ENCODE measurements around the gene CDPF1. TPM values are rescaled to one million over a fixed set of nuclear protein-coding genes. Genes with fewer than 3 reads are reported as not detected.

CDPF1 gene
- polyA plus RNA-seq, 2 donors, result 6.6 to 7.4 TPM

GRCh38 chr22:46241396-46242007 lies 8.6 kb downstream of the CDPF1 start:
- 63 to 68% methylated on average over 5 of the region's 5 CpGs for WGBS, 2 donors
- Histone ChIP-seq H3K27me3 (ENCODE audit: control insufficient read depth in 1 of 2, insufficient read depth in 2 of 2, low read length in 2 of 2) (no peaks in the 10 kb centered on the region), H3K27ac (ENCODE audit: low read depth in 2 of 2, low read length in 1 of 2) (no peak overlapping the region), H3K9me3 (ENCODE audit: control insufficient read depth in 2 of 2, insufficient read depth in 1 of 2, low read depth in 1 of 2, low read length in 1 of 2) (no peaks in the 10 kb centered on the region), H3K36me3 (ENCODE audit: control insufficient read depth in 2 of 2, insufficient read depth in 2 of 2, low read length in 1 of 2) (peaks cover 0 to 21% of the 10 kb centered on the region in 2 donors), H3K4me3 (ENCODE audit: low read depth in 1 of 2, low read length in 2 of 2) (no peak overlapping the region), H3K4me1 (ENCODE audit: control insufficient read depth in 2 of 2, insufficient read depth in 2 of 2, low read length in 1 of 2) (peaks cover 2 to 4% of the 10 kb centered on the region in 2 donors)

DNA sequence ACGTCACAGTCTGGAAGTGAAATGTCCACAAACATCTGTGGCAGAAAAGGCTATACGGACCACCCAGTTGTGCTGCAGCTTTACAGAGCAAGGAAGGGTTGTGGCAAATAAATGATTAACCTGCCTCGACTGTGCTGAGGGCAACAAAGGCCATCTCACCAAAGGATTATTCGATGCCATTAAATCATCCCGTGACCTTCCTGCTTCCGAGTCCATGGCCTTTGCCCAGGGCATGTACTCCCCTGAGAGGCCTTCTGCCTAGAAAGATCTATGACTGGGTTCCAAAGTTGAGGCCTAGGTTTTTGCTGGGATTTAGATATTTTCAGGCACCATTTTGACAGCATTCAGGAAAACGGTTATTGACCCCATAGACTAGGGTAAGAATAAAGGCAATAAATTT lies 9.2 kb downstream of the CDPF1 start:
- H3K36me3 ChIP-seq (ENCODE audit: control insufficient read depth in 2 of 2, insufficient read depth in 2 of 2, low read length in 1 of 2), result peaks cover 0 to 23% of the 10 kb centered on the region in 2 donors
- H3K27ac ChIP-seq (ENCODE audit: low read depth in 2 of 2, low read length in 1 of 2), result no peak overlapping the region
- H3K9me3 ChIP-seq (ENCODE audit: control insufficient read depth in 2 of 2, insufficient read depth in 1 of 2, low read depth in 1 of 2, low read length in 1 of 2), result no peaks in the 10 kb centered on the region
- peaks cover 2 to 4% of the 10 kb centered on the region in 2 donors for H3K4me1 ChIP-seq (ENCODE audit: control insufficient read depth in 2 of 2, insufficient read depth in 2 of 2, low read length in 1 of 2)
- H3K27me3 ChIP-seq (ENCODE audit: control insufficient read depth in 1 of 2, insufficient read depth in 2 of 2, low read length in 2 of 2), result no peaks in the 10 kb centered on the region
- 77 to 78% methylated on average over 7 of the region's 7 CpGs for WGBS, 2 donors
- no peak overlapping the region for H3K4me3 ChIP-seq (ENCODE audit: low read depth in 1 of 2, low read length in 2 of 2)

DNA sequence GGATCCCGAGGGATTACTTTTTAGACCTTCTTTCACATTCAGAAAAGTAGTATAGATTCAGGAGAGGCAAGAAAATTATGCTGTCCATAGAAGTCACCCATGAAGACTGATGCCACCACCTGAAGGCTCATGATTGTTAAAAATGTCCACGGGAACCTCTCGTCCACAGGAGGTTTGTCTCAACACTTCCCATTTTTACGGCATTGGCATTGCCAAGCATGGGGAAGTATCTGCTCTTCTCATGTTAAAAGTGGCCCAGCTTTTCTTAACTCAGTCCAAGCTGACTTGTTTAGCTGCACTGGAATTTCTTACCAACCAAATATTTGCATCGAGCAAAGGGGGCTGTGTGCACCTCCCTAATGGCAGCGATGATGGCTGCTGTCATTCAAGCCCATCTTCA lies 9.6 kb downstream of the CDPF1 start:
- Histone ChIP-seq H3K9me3 (ENCODE audit: control insufficient read depth in 2 of 2, insufficient read depth in 1 of 2, low read depth in 1 of 2, low read length in 1 of 2) (no peaks in the 10 kb centered on the region), H3K4me1 (ENCODE audit: control insufficient read depth in 2 of 2, insufficient read depth in 2 of 2, low read length in 1 of 2) (peaks cover 2% of the 10 kb centered on the region in 2 donors), H3K4me3 (ENCODE audit: low read depth in 1 of 2, low read length in 2 of 2) (no peak overlapping the region), H3K27me3 (ENCODE audit: control insufficient read depth in 1 of 2, insufficient read depth in 2 of 2, low read length in 2 of 2) (no peaks in the 10 kb centered on the region), H3K27ac (ENCODE audit: low read depth in 2 of 2, low read length in 1 of 2) (no peak overlapping the region), H3K36me3 (ENCODE audit: control insufficient read depth in 2 of 2, insufficient read depth in 2 of 2, low read length in 1 of 2) (peaks cover 0 to 23% of the 10 kb centered on the region in 2 donors)
- 88 to 92% methylated on average over 6 of the region's 6 CpGs for WGBS, 2 donors

DNA sequence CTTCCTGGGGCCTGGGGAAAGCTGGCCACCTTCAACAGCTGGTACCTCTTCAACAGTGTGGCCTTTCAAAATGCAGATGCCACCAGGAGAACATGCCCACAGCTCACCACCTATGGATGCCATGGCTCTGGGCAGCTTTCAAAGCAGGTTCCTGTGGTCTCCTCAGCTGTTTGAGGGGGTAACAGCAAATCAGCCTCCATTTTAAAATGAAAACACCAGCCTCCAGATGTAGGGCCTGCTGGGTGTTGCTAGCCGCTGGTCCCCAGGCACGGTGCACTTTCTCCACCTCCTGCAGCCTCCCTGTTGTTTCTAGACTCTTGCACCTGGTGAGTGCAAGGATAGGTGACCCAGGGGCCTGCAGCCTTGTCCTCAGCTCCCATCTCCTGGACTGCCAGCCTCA lies 10.0 kb downstream of the CDPF1 start:
- WGBS, 2 donors, result 72 to 95% methylated on average over 2 of the region's 2 CpGs
- Histone ChIP-seq H3K36me3 (ENCODE audit: control insufficient read depth in 2 of 2, insufficient read depth in 2 of 2, low read length in 1 of 2) (peaks cover 0 to 27% of the 10 kb centered on the region in 2 donors), H3K4me1 (ENCODE audit: control insufficient read depth in 2 of 2, insufficient read depth in 2 of 2, low read length in 1 of 2) (peaks cover 0 to under 1% of the 10 kb centered on the region in 2 donors), H3K9me3 (ENCODE audit: control insufficient read depth in 2 of 2, insufficient read depth in 1 of 2, low read depth in 1 of 2, low read length in 1 of 2) (no peaks in the 10 kb centered on the region), H3K27ac (ENCODE audit: low read depth in 2 of 2, low read length in 1 of 2) (no peak overlapping the region), H3K4me3 (ENCODE audit: low read depth in 1 of 2, low read length in 2 of 2) (no peak overlapping the region), H3K27me3 (ENCODE audit: control insufficient read depth in 1 of 2, insufficient read depth in 2 of 2, low read length in 2 of 2) (no peaks in the 10 kb centered on the region)

- Histone ChIP-seq H3K27ac (ENCODE audit: low read depth in 2 of 2, low read length in 1 of 2) (no peak overlapping the region), H3K9me3 (ENCODE audit: control insufficient read depth in 2 of 2, insufficient read depth in 1 of 2, low read depth in 1 of 2, low read length in 1 of 2) (no peaks in the 10 kb centered on the region), H3K4me3 (ENCODE audit: low read depth in 1 of 2, low read length in 2 of 2) (no peak overlapping the region), H3K36me3 (ENCODE audit: control insufficient read depth in 2 of 2, insufficient read depth in 2 of 2, low read length in 1 of 2) (peaks cover 0 to 22% of the 10 kb centered on the region in 2 donors), H3K4me1 (ENCODE audit: control insufficient read depth in 2 of 2, insufficient read depth in 2 of 2, low read length in 1 of 2) (no peaks in the 10 kb centered on the region), H3K27me3 (ENCODE audit: control insufficient read depth in 1 of 2, insufficient read depth in 2 of 2, low read length in 2 of 2) (no peaks in the 10 kb centered on the region)
- 76 to 86% methylated on average over 20 of the region's 20 CpGs for WGBS, 2 donors
Measured at GRCh38 chr22:46239261-46240048, 10.6 kb downstream of the CDPF1 start.

GRCh38 chr22:46238541-46238940 lies 11.6 kb downstream of the CDPF1 start:
- peaks cover 0 to 22% of the 10 kb centered on the region in 2 donors for H3K36me3 ChIP-seq (ENCODE audit: control insufficient read depth in 2 of 2, insufficient read depth in 2 of 2, low read length in 1 of 2)
- no peaks in the 10 kb centered on the region for H3K27me3 ChIP-seq (ENCODE audit: control insufficient read depth in 1 of 2, insufficient read depth in 2 of 2, low read length in 2 of 2)
- no peaks in the 10 kb centered on the region for H3K4me1 ChIP-seq (ENCODE audit: control insufficient read depth in 2 of 2, insufficient read depth in 2 of 2, low read length in 1 of 2)
- H3K27ac ChIP-seq (ENCODE audit: low read depth in 2 of 2, low read length in 1 of 2), result peak overlapping the region in 1 of 2 donors; percentile 53
- no peak overlapping the region for H3K4me3 ChIP-seq (ENCODE audit: low read depth in 1 of 2, low read length in 2 of 2)
- H3K9me3 ChIP-seq (ENCODE audit: control insufficient read depth in 2 of 2, insufficient read depth in 1 of 2, low read depth in 1 of 2, low read length in 1 of 2), result no peaks in the 10 kb centered on the region
- 81 to 82% methylated on average over 16 of the region's 16 CpGs for WGBS, 2 donors

DNA sequence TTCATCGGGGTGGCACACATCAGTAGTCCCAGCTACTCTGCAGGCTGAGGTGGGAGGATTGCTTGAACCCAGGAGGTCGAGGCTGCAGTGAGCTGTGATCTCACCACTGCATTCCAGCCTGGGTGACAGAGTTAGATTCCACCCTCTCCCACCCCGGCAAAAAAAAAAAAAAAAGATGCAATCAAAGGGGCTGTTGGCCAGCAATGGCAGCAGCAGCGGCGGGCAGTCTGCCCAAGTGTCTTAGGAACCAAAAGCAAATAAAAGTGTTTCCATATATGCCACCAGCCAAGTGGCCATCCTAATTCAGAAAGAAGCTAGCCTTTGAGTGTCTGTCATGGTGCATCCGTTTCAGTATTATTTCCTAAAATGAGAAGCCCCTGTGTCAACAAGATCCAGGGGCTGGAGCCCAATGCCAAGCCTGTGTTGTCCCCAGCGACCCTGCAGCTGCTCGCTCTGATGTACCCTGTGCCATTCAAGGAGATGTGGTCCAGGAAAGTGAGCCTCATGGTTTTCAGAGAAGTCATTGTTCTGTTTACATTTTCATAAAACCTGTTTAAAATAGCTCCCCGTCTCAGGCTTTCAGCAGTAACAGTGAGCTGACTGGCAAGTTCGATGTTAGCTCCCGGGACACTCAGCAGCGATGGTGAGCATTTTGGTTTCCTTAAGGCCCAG lies 12.5 kb downstream of the CDPF1 start:
- 75 to 82% methylated on average over 12 of the region's 12 CpGs for WGBS, 2 donors

GRCh38 chr22:46234969-46235368 lies 15.1 kb downstream of the CDPF1 start:
- Histone ChIP-seq H3K4me1 (ENCODE audit: control insufficient read depth in 2 of 2, insufficient read depth in 2 of 2, low read length in 1 of 2) (no peaks in the 10 kb centered on the region), H3K27ac (ENCODE audit: low read depth in 2 of 2, low read length in 1 of 2) (no peak overlapping the region), H3K4me3 (ENCODE audit: low read depth in 1 of 2, low read length in 2 of 2) (no peak overlapping the region), H3K9me3 (ENCODE audit: control insufficient read depth in 2 of 2, insufficient read depth in 1 of 2, low read depth in 1 of 2, low read length in 1 of 2) (no peaks in the 10 kb centered on the region), H3K27me3 (ENCODE audit: control insufficient read depth in 1 of 2, insufficient read depth in 2 of 2, low read length in 2 of 2) (no peaks in the 10 kb centered on the region), H3K36me3 (ENCODE audit: control insufficient read depth in 2 of 2, insufficient read depth in 2 of 2, low read length in 1 of 2) (peaks cover 0 to 28% of the 10 kb centered on the region in 2 donors)
- 94 to 96% methylated on average over 12 of the region's 12 CpGs for WGBS, 2 donors

More for the DNA sequence above, 12.5 kb downstream of the CDPF1 start:
- Histone ChIP-seq H3K4me1 (ENCODE audit: control insufficient read depth in 2 of 2, insufficient read depth in 2 of 2, low read length in 1 of 2) (no peaks in the 10 kb centered on the region), H3K9me3 (ENCODE audit: control insufficient read depth in 2 of 2, insufficient read depth in 1 of 2, low read depth in 1 of 2, low read length in 1 of 2) (no peaks in the 10 kb centered on the region), H3K4me3 (ENCODE audit: low read depth in 1 of 2, low read length in 2 of 2) (no peak overlapping the region), H3K27me3 (ENCODE audit: control insufficient read depth in 1 of 2, insufficient read depth in 2 of 2, low read length in 2 of 2) (no peaks in the 10 kb centered on the region), H3K27ac (ENCODE audit: low read depth in 2 of 2, low read length in 1 of 2) (no peak overlapping the region), H3K36me3 (ENCODE audit: control insufficient read depth in 2 of 2, insufficient read depth in 2 of 2, low read length in 1 of 2) (peaks cover 0 to 25% of the 10 kb centered on the region in 2 donors)

DNA sequence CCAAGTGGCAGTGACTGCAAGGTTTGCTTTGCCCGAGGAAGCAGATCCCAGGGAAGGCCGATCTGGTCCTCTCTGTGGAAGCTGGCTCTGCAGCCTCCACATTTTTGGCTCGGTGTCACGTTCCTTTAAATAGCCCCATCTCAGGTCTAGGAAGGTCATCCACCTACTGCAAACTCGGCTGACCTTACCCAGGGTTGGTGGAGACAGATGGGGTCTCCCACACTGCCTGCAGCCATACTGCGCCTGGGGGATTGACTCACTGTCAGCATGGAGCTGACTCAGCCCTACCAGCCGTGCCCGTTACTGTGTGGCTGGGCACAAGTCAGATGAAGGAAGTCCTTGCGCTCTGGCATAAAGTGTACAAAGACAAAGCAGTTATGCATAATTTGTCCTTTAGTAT lies 16.9 kb downstream of the CDPF1 start:
- no peaks in the 10 kb centered on the region for H3K9me3 ChIP-seq (ENCODE audit: control insufficient read depth in 2 of 2, insufficient read depth in 1 of 2, low read depth in 1 of 2, low read length in 1 of 2)
- 53 to 57% methylated on average over 9 of the region's 9 CpGs for WGBS, 2 donors
- H3K4me3 ChIP-seq (ENCODE audit: low read depth in 1 of 2, low read length in 2 of 2), result no peak overlapping the region
- H3K27me3 ChIP-seq (ENCODE audit: control insufficient read depth in 1 of 2, insufficient read depth in 2 of 2, low read length in 2 of 2), result no peaks in the 10 kb centered on the region
- no peak overlapping the region for H3K27ac ChIP-seq (ENCODE audit: low read depth in 2 of 2, low read length in 1 of 2)
- H3K4me1 ChIP-seq (ENCODE audit: control insufficient read depth in 2 of 2, insufficient read depth in 2 of 2, low read length in 1 of 2), result no peaks in the 10 kb centered on the region
- H3K36me3 ChIP-seq (ENCODE audit: control insufficient read depth in 2 of 2, insufficient read depth in 2 of 2, low read length in 1 of 2), result peaks cover 0 to 14% of the 10 kb centered on the region in 2 donors

Measured in esophagus (tissue), 2 donors.